T-helper 2 cell treated with Interferon-gamma antibody and Interleukin-4, amounts not matched to agents 5 μg/mL and 100 μg/mL, for 36 hours (primary cell): Measurements from ENCODE around the gene KIF20A.
A peak's percentile ranks its signal among the peaks of the same experiment; 100 is the strongest.
"Not testable (repeated sequence)": the region's sequence is repeated elsewhere in the genome, so short reads cannot be mapped to it uniquely, and the experiment has no call there.

Experiments
- DNase-seq: peaks from one replicate; pipeline ENCODE4 v3.0.0; 2021; ENCODE audit warnings: low spot score
- H3K27ac Mint-ChIP-seq: one replicate; pipeline ENCODE4 v1.8.0; 2021; ENCODE audit warnings: mild to moderate bottlenecking, mixed read lengths
- H3K27me3 Mint-ChIP-seq: one replicate; pipeline ENCODE4 v1.8.0; 2021; ENCODE audit warnings: low read depth, mixed read lengths
- H3K36me3 Mint-ChIP-seq: one replicate; pipeline ENCODE4 v1.8.0; 2021; ENCODE audit warnings: low read depth, mixed read lengths
- H3K4me1 Mint-ChIP-seq: one replicate; pipeline ENCODE4 v1.8.0; 2021; ENCODE audit warnings: low read depth, mixed read lengths
- H3K4me3 Mint-ChIP-seq: one replicate; pipeline ENCODE4 v1.8.0; 2022; ENCODE audit warnings: mild to moderate bottlenecking, moderate library complexity, mixed read lengths
- H3K9me3 Mint-ChIP-seq: one replicate; pipeline ENCODE4 v1.8.0; 2021; ENCODE audit warnings: mixed read lengths

KIF20A gene

GRCh38 chr5:138163721-138164120 lies 15.2 kb upstream of the KIF20A start:
- H3K4me1 Mint-ChIP-seq, result no peaks in the 10 kb centered on the region
- no peaks in the 10 kb centered on the region for H3K9me3 Mint-ChIP-seq
- no peaks in the 10 kb centered on the region for H3K27me3 Mint-ChIP-seq
- no peak for DNase-seq
- no peak overlapping the region for H3K4me3 Mint-ChIP-seq
- H3K36me3 Mint-ChIP-seq, result peaks cover 75% of the 10 kb centered on the region
- no peak overlapping the region for H3K27ac Mint-ChIP-seq

DNA sequence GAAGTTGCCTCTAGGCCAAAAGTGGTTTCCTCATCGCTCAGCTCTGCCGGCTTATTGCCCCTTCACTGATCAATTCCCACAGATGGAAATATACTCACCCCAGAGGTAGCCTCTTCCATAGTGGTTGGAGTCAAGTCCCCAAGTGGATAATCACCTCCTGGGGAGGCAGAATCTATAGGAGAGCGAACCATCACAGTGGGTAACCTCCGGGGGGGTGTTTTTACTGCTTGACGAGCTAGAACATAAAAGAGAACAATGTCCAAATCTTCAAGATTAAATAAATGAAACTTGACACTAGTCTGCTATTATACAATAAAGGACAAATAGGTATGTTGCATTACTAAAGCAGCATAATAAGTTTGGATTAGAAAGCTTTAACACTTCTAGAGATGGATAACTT lies 9.8 kb upstream of the KIF20A start:
- peaks cover 70% of the 10 kb centered on the region for H3K36me3 Mint-ChIP-seq
- no peaks in the 10 kb centered on the region for H3K27me3 Mint-ChIP-seq
- H3K27ac Mint-ChIP-seq, result no peak overlapping the region
- H3K4me1 Mint-ChIP-seq, result peaks cover 3% of the 10 kb centered on the region
- H3K4me3 Mint-ChIP-seq, result no peak overlapping the region
- H3K9me3 Mint-ChIP-seq, result no peaks in the 10 kb centered on the region
- DNase-seq, result no peak

- Mint-ChIP-seq H3K27me3 (no peaks in the 10 kb centered on the region), H3K9me3 (no peaks in the 10 kb centered on the region), H3K4me1 (peaks cover 3% of the 10 kb centered on the region), H3K4me3 (no peak overlapping the region), H3K27ac (no peak overlapping the region), H3K36me3 (peaks cover 65% of the 10 kb centered on the region)
- no peak for DNase-seq
Observed at GRCh38 chr5:138170299-138170698, 8.6 kb upstream of the KIF20A start.

DNA sequence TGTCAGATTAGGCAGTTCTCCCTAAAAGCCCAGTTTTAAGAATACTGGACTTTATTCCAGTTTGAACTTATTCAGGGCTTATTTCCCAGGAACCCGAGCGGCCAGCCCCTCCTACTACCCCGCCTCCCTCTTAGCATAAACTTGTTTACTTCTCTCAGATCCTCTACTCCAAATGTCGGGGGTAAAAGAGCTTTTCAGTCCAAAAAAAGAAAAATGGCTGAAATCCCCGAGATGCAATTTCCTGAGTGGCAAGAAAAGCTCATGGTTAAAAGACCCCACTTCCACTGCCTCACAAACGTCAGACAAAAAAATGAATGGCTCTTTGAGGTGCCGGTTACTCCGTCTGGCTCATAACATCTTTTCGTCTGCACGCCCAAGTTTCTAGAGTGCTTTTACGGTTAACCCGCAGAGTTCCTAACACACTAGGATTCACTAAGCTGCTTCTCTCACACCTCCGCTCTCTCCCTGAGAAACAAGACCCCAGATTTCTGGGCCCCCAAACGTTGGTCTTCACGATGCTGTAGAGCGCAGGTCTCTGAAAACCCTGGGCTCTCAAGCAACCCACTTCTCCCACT lies 884 bp upstream of the KIF20A start:
- Mint-ChIP-seq H3K27me3 (no peaks in the 10 kb centered on the region), H3K9me3 (no peaks in the 10 kb centered on the region), H3K36me3 (peaks cover 43% of the 10 kb centered on the region), H3K4me1 (peaks cover 20% of the 10 kb centered on the region), H3K27ac (no peak overlapping the region), H3K4me3 (no peak overlapping the region)
- peak; percentile 17 for DNase-seq

GRCh38 chr5:138179277-138179857 lies 455 bp downstream of the KIF20A start:
- Mint-ChIP-seq H3K9me3 (no peaks in the 10 kb centered on the region), H3K27me3 (no peaks in the 10 kb centered on the region), H3K4me1 (peaks cover 18% of the 10 kb centered on the region), H3K27ac (no peak overlapping the region), H3K36me3 (peaks cover 50% of the 10 kb centered on the region), H3K4me3 (no peak overlapping the region)
- no peak for DNase-seq

DNA sequence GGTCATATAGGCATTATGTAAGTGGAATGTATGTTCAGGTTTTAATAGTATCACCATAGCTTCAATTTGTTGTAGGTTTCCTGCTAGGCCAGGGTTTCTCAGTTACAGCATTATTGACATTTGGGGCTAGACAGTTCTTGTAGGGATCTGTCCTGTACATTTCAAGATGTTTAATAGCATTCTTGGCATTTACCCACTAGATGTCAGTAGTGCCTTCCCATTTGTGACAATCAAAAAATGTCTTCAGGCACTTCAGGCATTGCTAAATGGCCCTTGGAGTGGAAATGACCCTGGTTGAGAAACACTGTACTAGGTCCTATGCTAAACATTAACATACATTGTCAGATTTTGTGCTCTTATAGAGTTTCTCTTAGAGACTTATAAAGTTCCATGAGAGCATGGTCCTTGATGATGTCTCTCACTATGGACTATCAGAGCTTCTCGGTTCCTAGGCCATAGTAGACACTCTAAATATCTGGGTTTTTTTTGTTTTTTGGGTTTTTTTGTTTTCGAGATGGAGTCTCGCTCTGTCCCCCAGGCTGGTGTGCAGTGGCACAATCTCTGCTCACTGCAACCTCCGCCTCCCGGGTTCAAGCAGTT lies 1.4 kb downstream of the KIF20A start:
- Mint-ChIP-seq H3K9me3 (no peaks in the 10 kb centered on the region), H3K36me3 (peaks cover 54% of the 10 kb centered on the region), H3K27ac (no peak overlapping the region), H3K27me3 (no peaks in the 10 kb centered on the region), H3K4me1 (peaks cover 18% of the 10 kb centered on the region), H3K4me3 (no peak overlapping the region)
- peak; percentile 15 for DNase-seq

DNA sequence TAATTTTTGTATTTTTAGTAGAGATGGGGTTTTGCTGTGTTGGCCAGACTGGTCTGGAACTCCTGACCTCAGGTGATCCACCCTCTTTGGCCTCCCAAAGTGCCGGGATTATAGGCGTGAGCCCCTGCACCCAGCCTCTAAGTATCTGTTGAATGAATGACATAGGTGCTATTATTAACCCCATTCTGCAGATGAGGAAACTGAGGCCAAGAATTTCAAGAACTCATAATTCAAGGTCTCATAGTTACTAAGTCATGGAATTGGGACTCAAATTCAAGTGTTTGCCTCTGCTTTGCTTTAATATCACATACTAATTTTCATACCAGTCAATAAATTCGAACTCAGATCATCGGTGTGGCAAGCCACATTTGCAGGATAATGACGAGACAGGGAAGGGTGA lies 1.9 kb downstream of the KIF20A start:
- peaks cover 58% of the 10 kb centered on the region for H3K36me3 Mint-ChIP-seq
- peaks cover 18% of the 10 kb centered on the region for H3K4me1 Mint-ChIP-seq
- no peaks in the 10 kb centered on the region for H3K9me3 Mint-ChIP-seq
- H3K4me3 Mint-ChIP-seq, result no peak overlapping the region
- no peak overlapping the region for H3K27ac Mint-ChIP-seq
- H3K27me3 Mint-ChIP-seq, result no peaks in the 10 kb centered on the region
- no peak for DNase-seq

GRCh38 chr5:138182808-138183207 lies 3.9 kb downstream of the KIF20A start:
- H3K9me3 Mint-ChIP-seq, result no peaks in the 10 kb centered on the region
- H3K27me3 Mint-ChIP-seq, result no peaks in the 10 kb centered on the region
- DNase-seq, result no peak
- H3K36me3 Mint-ChIP-seq, result peaks cover 67% of the 10 kb centered on the region
- H3K4me3 Mint-ChIP-seq, result no peak overlapping the region
- no peak overlapping the region for H3K27ac Mint-ChIP-seq
- peaks cover 15% of the 10 kb centered on the region for H3K4me1 Mint-ChIP-seq

DNA sequence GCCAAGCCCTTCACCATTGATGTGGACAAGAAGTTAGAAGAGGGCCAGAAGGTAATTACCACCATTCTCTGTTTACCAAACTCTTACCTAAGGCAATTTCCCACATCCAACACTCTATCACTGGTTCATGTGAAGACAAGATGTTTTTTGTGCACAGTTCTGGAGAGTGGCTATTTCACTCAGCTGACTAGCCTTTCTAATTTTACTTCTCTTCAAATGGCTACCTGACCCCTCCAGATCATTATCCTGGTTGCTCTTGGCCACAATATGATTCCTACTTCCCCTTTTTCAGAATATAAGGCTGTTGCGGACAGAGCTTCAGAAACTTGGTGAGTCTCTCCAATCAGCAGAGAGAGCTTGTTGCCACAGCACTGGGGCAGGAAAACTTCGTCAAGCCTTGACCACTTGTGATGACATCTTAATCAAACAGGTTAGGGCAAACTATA lies 7.1 kb downstream of the KIF20A start:
- no peak for DNase-seq
- no peak overlapping the region for H3K4me3 Mint-ChIP-seq
- H3K27me3 Mint-ChIP-seq, result no peaks in the 10 kb centered on the region
- H3K36me3 Mint-ChIP-seq, result peaks cover 71% of the 10 kb centered on the region
- H3K9me3 Mint-ChIP-seq, result no peaks in the 10 kb centered on the region
- H3K4me1 Mint-ChIP-seq, result peaks cover 3% of the 10 kb centered on the region
- H3K27ac Mint-ChIP-seq, result no peak overlapping the region

- H3K4me3 Mint-ChIP-seq, result no peak overlapping the region
- no peak overlapping the region for H3K27ac Mint-ChIP-seq
- H3K4me1 Mint-ChIP-seq, result no peaks in the 10 kb centered on the region
- no peaks in the 10 kb centered on the region for H3K9me3 Mint-ChIP-seq
- DNase-seq, result no peak
- H3K36me3 Mint-ChIP-seq, result peaks cover 55% of the 10 kb centered on the region
- no peaks in the 10 kb centered on the region for H3K27me3 Mint-ChIP-seq
Observed at GRCh38 chr5:138188626-138189025, 9.7 kb downstream of the KIF20A start.

DNA sequence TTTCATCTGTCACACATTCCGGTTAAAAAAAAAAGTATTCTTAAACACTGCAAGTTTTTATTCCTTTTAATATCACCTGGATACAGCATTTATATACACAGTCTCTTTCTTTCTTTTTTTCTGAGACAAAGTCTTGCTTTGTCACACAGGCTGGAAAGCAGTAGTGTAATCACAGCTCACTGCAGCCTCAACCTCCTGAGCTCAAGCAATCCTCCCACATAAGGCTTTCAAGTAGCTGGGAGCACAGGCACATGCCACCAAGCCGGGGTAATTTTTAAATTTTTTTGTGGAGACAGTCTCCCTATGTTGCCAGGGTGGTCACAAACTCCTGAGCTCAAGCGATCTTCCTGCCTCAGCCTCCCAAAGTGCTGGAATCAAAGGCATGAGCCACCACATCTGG lies 13.9 kb downstream of the KIF20A start:
- no peak for DNase-seq
- Mint-ChIP-seq H3K9me3 (no peaks in the 10 kb centered on the region), H3K36me3 (peaks cover 27% of the 10 kb centered on the region), H3K27ac (no peak overlapping the region), H3K27me3 (no peaks in the 10 kb centered on the region), H3K4me1 (no peaks in the 10 kb centered on the region), H3K4me3 (no peak overlapping the region)

GRCh38 chr5:138193859-138194258 lies 14.9 kb downstream of the KIF20A start:
- H3K9me3 Mint-ChIP-seq, H3K4me1 Mint-ChIP-seq, H3K4me3 Mint-ChIP-seq, DNase-seq, H3K27me3 Mint-ChIP-seq, H3K27ac Mint-ChIP-seq: not testable (repeated sequence)
- H3K36me3 Mint-ChIP-seq, result peaks cover 28% of the 10 kb centered on the region

DNA sequence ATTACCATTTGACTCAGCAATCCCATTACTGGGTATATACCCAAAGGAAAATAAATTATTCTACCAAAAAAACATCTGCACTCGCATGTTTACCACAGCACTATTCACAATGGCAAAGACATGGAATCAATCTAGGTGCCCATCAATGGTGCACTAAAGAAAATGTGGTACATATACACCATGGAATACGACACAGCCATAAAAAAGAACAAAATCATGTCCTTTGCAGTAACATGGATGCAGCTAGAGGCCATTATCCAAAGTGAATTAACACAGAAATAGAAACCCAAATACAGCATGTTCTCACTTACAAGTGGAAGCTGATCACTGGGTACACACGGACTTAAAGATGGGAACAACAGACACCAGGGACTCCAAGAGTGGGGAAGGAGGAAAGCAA lies 32.1 kb downstream of the KIF20A start:
- no peaks in the 10 kb centered on the region for H3K27me3 Mint-ChIP-seq
- peaks cover 12% of the 10 kb centered on the region for H3K36me3 Mint-ChIP-seq
- peak overlapping the region; percentile 66 for H3K4me3 Mint-ChIP-seq
- no peaks in the 10 kb centered on the region for H3K9me3 Mint-ChIP-seq
- H3K4me1 Mint-ChIP-seq, result peaks cover 20% of the 10 kb centered on the region
- no peak for DNase-seq
- peak overlapping the region; percentile 26 for H3K27ac Mint-ChIP-seq

GRCh38 chr5:138212828-138213160 lies 33.9 kb downstream of the KIF20A start:
- Mint-ChIP-seq H3K9me3 (no peaks in the 10 kb centered on the region), H3K4me3 (peak overlapping the region; percentile 99), H3K27me3 (no peaks in the 10 kb centered on the region), H3K27ac (peak overlapping the region; percentile 97), H3K36me3 (peaks cover 12% of the 10 kb centered on the region), H3K4me1 (peaks cover 20% of the 10 kb centered on the region)
- no peak for DNase-seq
